B cell (primary cell): ENCODE measurements around the gene KCTD7. TPM values are rescaled to one million over a fixed set of nuclear protein-coding genes. Genes with fewer than 3 reads are reported as not detected.

Source experiments
- ATAC-seq: fragments of 200-7000 bp; cut with Tn5 transposase; one replicate; pipeline ENCODE4 v1.10.0; 2021; ENCODE audit warnings: low read depth, mild to moderate bottlenecking, moderate number of reproducible peaks, moderate library complexity
- CTCF ChIA-PET: fragments of 350-600 bp; sonication (Branson Sonifier 250); formaldehyde crosslinking; loops from one replicate; lab custom pipeline; 2021; ENCODE audit warnings: antibody characterized with exemption, inconsistent platforms; lab: Charles Lee
- POLR2A ChIA-PET: fragments of 350-600 bp; sonication (Branson Sonifier 250); formaldehyde crosslinking; loops from one replicate; lab custom pipeline; 2021; ENCODE audit warnings: antibody characterized with exemption; lab: Charles Lee
- DNase-seq: peaks from one replicate; pipeline ENCODE4 v3.0.0; 2013
- H2AFZ ChIP-seq: 2 replicates; pipeline ENCODE4 v1.6.1; 2012; ENCODE audit warnings: mild to moderate bottlenecking, low read depth, low read length; ENCODE audit not compliant: insufficient read depth, poor library complexity, severe bottlenecking
- H3K27ac ChIP-seq, 2 donors: 1 replicate in 1 of 2; 2 replicates in 1 of 2; pipeline ENCODE4 v1.5.1; 2012 to 2013; ENCODE audit warnings: low read length in 2 of 2, mild to moderate bottlenecking in 2 of 2, moderate library complexity in 1 of 2
- H3K27me3 ChIP-seq, 4 experiments: fragments of 200-600 bp in 1 of 4; sonication (generic) in 1 of 4; replicated peaks in 1 of 4; 1 replicate in 2 of 4; 2 replicates in 2 of 4; pipeline versions ENCODE4 v1.6.1 to v1.7.0; 2013 to 2016; ENCODE audit warnings: low read length in 3 of 4, mild to moderate bottlenecking in 2 of 4, mixed read lengths in 1 of 4, moderate library complexity in 1 of 4; ENCODE audit not compliant: insufficient read depth in 4 of 4, control insufficient read depth in 3 of 4; ENCODE audit errors: control extremely low read depth in 1 of 4
- H3K36me3 ChIP-seq, 2 experiments: replicated peaks in 1 of 2; 1 replicate in 1 of 2; 2 replicates in 1 of 2; pipeline versions ENCODE4 v1.6.1 to v1.7.1; 2013; ENCODE audit warnings: low read length in 1 of 2; ENCODE audit not compliant: insufficient read depth in 2 of 2, control insufficient read depth in 1 of 2; ENCODE audit errors: control extremely low read depth in 1 of 2, extremely low read depth in 1 of 2
- H3K4me1 ChIP-seq, 2 donors: fragments of 200-600 bp in 1 of 2; sonication (generic) in 1 of 2; 1 replicate in 1 of 2; 2 replicates in 1 of 2; pipeline versions ENCODE4 v1.5.1 to v1.6.1; 2013 to 2017; ENCODE audit warnings: low read length in 2 of 2; ENCODE audit not compliant: control insufficient read depth in 2 of 2, insufficient read depth in 2 of 2
- H3K4me2 ChIP-seq: replicated peaks from 2 replicates; pipeline ENCODE3; 2012; ENCODE audit warnings: mild to moderate bottlenecking, low read depth, low read length; ENCODE audit not compliant: poor library complexity, severe bottlenecking
- H3K4me3 ChIP-seq, 5 experiments: fragments of 200-600 bp in 1 of 5; sonication (generic) in 1 of 5; 1 replicate in 3 of 5; 2 replicates in 2 of 5; pipeline versions ENCODE4 v1.5.1 to v1.7.0; 2011 to 2016; ENCODE audit warnings: low read length in 4 of 5, mild to moderate bottlenecking in 4 of 5, low read depth in 2 of 5, control low read depth in 1 of 5, moderate library complexity in 1 of 5; ENCODE audit not compliant: insufficient read depth in 1 of 5; ENCODE audit errors: control extremely low read depth in 1 of 5, extremely low read depth in 1 of 5
- H3K79me2 ChIP-seq: fragments of 200-600 bp; sonication (generic); one replicate; pipeline ENCODE4 v1.6.0; 2016; ENCODE audit warnings: low read length; ENCODE audit not compliant: control insufficient read depth, insufficient read depth
- H3K9ac ChIP-seq: fragments of 200-600 bp; sonication (generic); 2 replicates; pipeline ENCODE4 v1.6.1; 2017; ENCODE audit warnings: mild to moderate bottlenecking, low read length, moderate library complexity
- H3K9me3 ChIP-seq, 3 donors: one replicate each; pipeline versions ENCODE4 v1.6.1 to v1.7.1; 2013; ENCODE audit warnings: low read length in 2 of 3; ENCODE audit not compliant: control insufficient read depth in 2 of 3, insufficient read depth in 1 of 3; ENCODE audit errors: control extremely low read depth in 1 of 3
- H4K20me1 ChIP-seq: 2 replicates; pipeline ENCODE4 v1.6.0; 2012; ENCODE audit warnings: mild to moderate bottlenecking, low read length; ENCODE audit not compliant: insufficient read depth, control insufficient read depth, poor library complexity, severe bottlenecking
- H3K27ac Mint-ChIP-seq: one replicate; pipeline ENCODE4 v1.8.0; 2021; ENCODE audit warnings: mixed read lengths
- H3K27me3 Mint-ChIP-seq: one replicate; pipeline ENCODE4 v1.8.0; 2021; ENCODE audit warnings: mixed read lengths
- H3K4me1 Mint-ChIP-seq: one replicate; pipeline ENCODE4 v1.8.0; 2021; ENCODE audit warnings: mixed read lengths
- H3K4me3 Mint-ChIP-seq: one replicate; pipeline ENCODE4 v1.8.0; 2021; ENCODE audit warnings: mixed read lengths
- H3K9me3 Mint-ChIP-seq: one replicate; pipeline ENCODE4 v1.8.0; 2022; ENCODE audit warnings: mixed read lengths; ENCODE audit not compliant: insufficient read depth
- EZH2 ChIP-seq: IDR thresholded peaks from 2 replicates; pipeline ENCODE4 v1.6.1; 2012; ENCODE audit warnings: borderline replicate concordance, low read depth, mild to moderate bottlenecking, moderate library complexity, low read length; ENCODE audit not compliant: insufficient read depth, poor library complexity, severe bottlenecking
- WGBS: methylation state at CpG from one replicate; pipeline ENCODE4 v1.1.5; 2013; ENCODE audit warnings: missing lambda C conversion rate; ENCODE audit not compliant: insufficient coverage; 5-methylcytosine and 5-hydroxymethylcytosine counted together
- intact Hi-C: fragments of 100-400 bp; cut with micrococcal nuclease; formaldehyde crosslinking; loops from one replicate; pipeline ENCODE4 v1.10.0; 2022
- polyA plus RNA-seq: library from polyadenylated mRNA; depleted of rRNA; stranded (reverse); fragments of >200 nt; gene quantifications from 2 replicates; pipeline ENCODE4 v1.2.3, GENCODE V29; 2012
- total RNA-seq, 2 donors: library from RNA; stranded (reverse); fragments of 120-200 nt in 1 of 2; gene quantifications; 1 replicate in 1 of 2; 2 replicates in 1 of 2; pipeline versions ENCODE4 v1.2.3 to v1.2.4, GENCODE V29; 2013 to 2022
- TF ChIP-seq, protein P1 (sequence below): fragments of 200-600 bp; IDR thresholded peaks from one replicate; pipeline ENCODE4 v1.8.0; 2022; ENCODE audit warnings: antibody characterized with exemption, mild to moderate bottlenecking

Gene KCTD7
- total and polyA plus RNA-seq, 2 donors (not counting 1 experiment from before 2014, with no cell fraction given): 44.4 to 48.2 TPM

DNA sequence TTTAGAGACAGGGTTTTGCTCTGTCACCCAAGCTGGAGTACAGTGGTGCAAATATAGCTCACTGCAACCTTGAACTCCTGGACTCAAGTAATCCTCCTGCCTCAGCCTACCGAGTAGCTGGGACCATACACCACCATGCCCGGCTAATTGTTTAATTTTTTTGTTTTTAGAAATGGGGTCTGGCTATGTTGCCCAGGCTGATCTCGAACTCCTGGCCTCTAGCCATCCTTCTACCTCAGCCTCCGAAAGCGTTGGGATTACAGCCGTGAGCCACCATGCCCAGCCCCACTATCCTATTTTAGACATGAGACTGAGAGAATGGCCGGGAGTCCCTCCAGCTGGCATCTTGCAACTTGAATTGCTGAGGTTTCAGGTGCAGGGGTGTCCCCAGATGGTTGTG lies 39.4 kb downstream of the KCTD7 start:
- DNase-seq (no peak), ATAC-seq (no peak)
- Histone ChIP-seq H3K27ac (no peak overlapping the region), H3K9ac (no peak overlapping the region), H3K4me1 (no peaks in the 10 kb centered on the region), H3K4me2 (no peak overlapping the region), H3K9me3 (no peaks in the 10 kb centered on the region), H3K79me2 (peaks cover 32% of the 10 kb centered on the region), H3K27me3 (no peaks in the 10 kb centered on the region), H3K4me3 (no peak overlapping the region), H4K20me1 (peaks cover 18% of the 10 kb centered on the region), H3K36me3 (no peaks in the 10 kb centered on the region), H2AFZ (no peak overlapping the region)
- TF ChIP-seq, protein P1, sequence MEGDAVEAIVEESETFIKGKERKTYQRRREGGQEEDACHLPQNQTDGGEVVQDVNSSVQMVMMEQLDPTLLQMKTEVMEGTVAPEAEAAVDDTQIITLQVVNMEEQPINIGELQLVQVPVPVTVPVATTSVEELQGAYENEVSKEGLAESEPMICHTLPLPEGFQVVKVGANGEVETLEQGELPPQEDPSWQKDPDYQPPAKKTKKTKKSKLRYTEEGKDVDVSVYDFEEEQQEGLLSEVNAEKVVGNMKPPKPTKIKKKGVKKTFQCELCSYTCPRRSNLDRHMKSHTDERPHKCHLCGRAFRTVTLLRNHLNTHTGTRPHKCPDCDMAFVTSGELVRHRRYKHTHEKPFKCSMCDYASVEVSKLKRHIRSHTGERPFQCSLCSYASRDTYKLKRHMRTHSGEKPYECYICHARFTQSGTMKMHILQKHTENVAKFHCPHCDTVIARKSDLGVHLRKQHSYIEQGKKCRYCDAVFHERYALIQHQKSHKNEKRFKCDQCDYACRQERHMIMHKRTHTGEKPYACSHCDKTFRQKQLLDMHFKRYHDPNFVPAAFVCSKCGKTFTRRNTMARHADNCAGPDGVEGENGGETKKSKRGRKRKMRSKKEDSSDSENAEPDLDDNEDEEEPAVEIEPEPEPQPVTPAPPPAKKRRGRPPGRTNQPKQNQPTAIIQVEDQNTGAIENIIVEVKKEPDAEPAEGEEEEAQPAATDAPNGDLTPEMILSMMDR: no peak
- no peak for TF ChIP-seq EZH2
- H3K9me3 Mint-ChIP-seq: no peaks in the 10 kb centered on the region
- ChIA-PET POLR2A (no interaction called here), CTCF (no interaction called here)
- intact Hi-C loops: no loop called here
- no peak overlapping the region for H3K4me3 Mint-ChIP-seq
- no peak overlapping the region for H3K27ac Mint-ChIP-seq
- no peaks in the 10 kb centered on the region for H3K27me3 Mint-ChIP-seq
- H3K4me1 Mint-ChIP-seq: no peaks in the 10 kb centered on the region
- WGBS: 98% methylated on average over 5 of the region's 7 CpGs

- H3K4me3 ChIP-seq: no peak overlapping the region
- H4K20me1 ChIP-seq: peaks cover 18% of the 10 kb centered on the region
- CTCF ChIA-PET: no interaction called here
- H3K36me3 ChIP-seq: no peaks in the 10 kb centered on the region
- TF ChIP-seq, protein P1: no peak
- no peak for TF ChIP-seq EZH2
- no peak overlapping the region for H3K4me2 ChIP-seq
- no peaks in the 10 kb centered on the region for H3K4me1 ChIP-seq
- POLR2A ChIA-PET: no interaction called here
- H3K9me3 Mint-ChIP-seq: no peaks in the 10 kb centered on the region
- H3K4me3 Mint-ChIP-seq: no peak overlapping the region
- H3K79me2 ChIP-seq: peaks cover 32% of the 10 kb centered on the region
- H3K27ac Mint-ChIP-seq: no peak overlapping the region
- ATAC-seq: no peak
- H3K9ac ChIP-seq: no peak overlapping the region
- H2AFZ ChIP-seq: no peak overlapping the region
- no peaks in the 10 kb centered on the region for H3K4me1 Mint-ChIP-seq
- intact Hi-C loops: no loop called here
- no peak overlapping the region for H3K27ac ChIP-seq
- H3K27me3 Mint-ChIP-seq: no peaks in the 10 kb centered on the region
- DNase-seq: no peak
- H3K9me3 ChIP-seq: no peaks in the 10 kb centered on the region
- no peaks in the 10 kb centered on the region for H3K27me3 ChIP-seq
- WGBS: 96% methylated on average over 7 of the region's 7 CpGs
These were observed 40.0 kb downstream of the KCTD7 start for GRCh38 chr7:66668677-66669076.
